GM15510 (cell line): Measurements from ENCODE around the gene PDLIM4.

ENCODE experiments used
- POLR2A ChIP-seq: IDR thresholded peaks from 3 replicates; pipeline ENCODE4 v1.6.1; 2011; ENCODE audit warnings: borderline replicate concordance; ENCODE audit not compliant: insufficient read length; ENCODE audit errors: extremely low read depth

The PDLIM4 gene

GRCh38 chr5:132315529-132316067 lies 58.1 kb downstream of the PDLIM4 start:
- TF ChIP-seq POLR2A, result no peak

DNA sequence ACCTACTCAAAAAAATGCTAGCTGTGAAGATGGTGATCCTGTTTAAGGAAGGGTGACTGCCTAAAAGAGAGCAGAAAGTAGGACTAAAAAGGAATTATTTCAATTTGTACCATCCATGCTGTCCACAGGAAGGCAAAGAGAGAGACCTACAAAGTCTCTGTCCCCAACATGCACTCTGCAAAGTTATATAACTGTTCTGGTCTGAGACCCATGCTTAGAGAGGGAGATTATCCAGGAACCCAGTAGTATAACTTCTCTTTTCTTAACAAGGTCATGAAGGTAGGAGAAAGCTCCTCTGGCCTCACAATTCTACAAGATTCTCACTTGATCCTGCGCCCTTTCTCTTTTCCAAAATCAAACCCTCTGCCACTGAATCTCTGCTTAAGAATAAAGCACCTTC lies 62.5 kb downstream of the PDLIM4 start:
- no peak for TF ChIP-seq POLR2A

- no peak for TF ChIP-seq POLR2A
Measured at GRCh38 chr5:132321109-132321721, 63.7 kb downstream of the PDLIM4 start.

DNA sequence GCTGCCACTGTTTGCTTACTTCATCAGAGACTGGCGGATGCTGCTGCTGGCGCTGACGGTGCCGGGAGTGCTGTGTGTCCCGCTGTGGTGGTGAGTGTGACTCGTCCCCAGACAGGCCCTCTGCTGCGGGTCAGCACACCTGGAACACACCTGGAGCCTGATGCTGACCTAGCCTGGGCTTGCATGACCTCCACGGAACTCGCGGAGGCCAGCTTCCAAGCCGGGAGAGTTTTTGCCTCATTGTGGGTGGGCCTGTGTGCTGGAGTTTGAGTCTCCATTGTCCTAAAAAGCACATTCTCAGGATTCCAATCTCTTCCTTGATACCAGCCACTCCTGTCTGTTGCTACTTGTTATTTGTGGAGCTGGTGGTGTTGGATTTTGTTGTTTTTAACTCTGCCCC lies 64.8 kb downstream of the PDLIM4 start:
- TF ChIP-seq POLR2A, result no peak
